Measurements from ENCODE around the gene CLRN3.

The CLRN3 gene

DNA sequence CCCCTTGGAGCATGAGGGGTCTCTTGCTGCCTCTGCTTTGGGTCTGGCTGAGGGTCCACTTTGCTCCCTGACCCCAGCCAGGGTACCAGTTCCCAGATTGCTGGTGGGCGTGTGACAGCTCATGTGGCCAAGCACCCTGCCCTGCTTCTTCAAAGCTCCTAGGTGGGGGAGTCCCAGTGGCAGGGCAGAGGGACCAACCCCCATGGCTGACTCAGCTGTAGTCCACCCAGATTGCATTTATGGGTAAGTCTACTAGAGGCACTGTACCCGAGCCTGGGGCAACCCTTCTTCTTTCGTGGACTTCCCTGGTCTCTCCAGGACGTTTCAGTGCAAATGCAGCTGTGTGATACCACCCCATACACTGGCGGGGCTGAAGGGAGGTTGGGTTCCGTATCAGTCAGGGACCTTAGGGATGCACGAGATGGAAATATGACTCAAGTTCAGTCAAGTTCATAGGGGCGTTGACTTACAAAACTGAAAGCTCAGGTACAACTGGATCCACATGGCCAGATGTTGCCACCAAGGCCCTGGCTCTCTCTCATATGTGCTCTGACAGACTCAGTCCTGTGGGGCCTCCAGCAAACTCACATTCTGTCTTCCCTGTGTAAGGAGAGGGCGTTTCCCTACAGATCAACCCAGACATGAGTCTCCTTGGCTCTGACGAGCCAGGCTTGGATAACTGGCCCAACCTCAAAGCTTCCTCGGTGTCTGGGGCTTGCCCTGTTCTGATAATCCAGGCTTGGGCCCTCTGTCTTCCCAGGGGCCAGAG lies 27.7 kb upstream of the CLRN3 start:
- Histone ChIP-seq H3K36me3 (ENCODE audit: control insufficient read depth in 2 of 2, insufficient read depth in 1 of 2, low read length in 2 of 2) (no peaks in the 10 kb centered on the region), H3K9me3 (ENCODE audit: control insufficient read depth, insufficient read depth, low read depth, low read length) (no peaks in the 10 kb centered on the region), H3K4me3 (ENCODE audit: low read depth, low read length) (no peak overlapping the region), H3K27ac (ENCODE audit: extremely low read depth, low read depth, low read length) (no peak overlapping the region), H3K4me1 (ENCODE audit: control insufficient read depth, insufficient read depth, low read length) (no peaks in the 10 kb centered on the region)
- POLR2A ChIA-PET = no interaction called here
- TF ChIP-seq ZNF837 (tag by site-specific recombination; IDR thresholded peaks at IDR 0.05) = no peak
- TF ChIP-seq BCL11B (tag by site-specific recombination; IDR thresholded peaks at IDR 0.05; ENCODE audit: low read depth) = no peak
- TF ChIP-seq ZSCAN5A (tag by site-specific recombination; IDR thresholded peaks at IDR 0.05) = no peak
- no peak for TF ChIP-seq ZNF132 (tag by site-specific recombination; IDR thresholded peaks at IDR 0.05; ENCODE audit: borderline replicate concordance)
- no peak for TF ChIP-seq ZNF610 (tag by site-specific recombination; IDR thresholded peaks at IDR 0.05; ENCODE audit: borderline replicate concordance)
- CTCF ChIA-PET = interaction anchor here (0.5 to 1.5 kb wide), 4 partner anchors 12 to 224 kb away, joined by 3 to 5 read pairs (median 4); partner anchors contain the start of gene PTPRE

- CTCF ChIA-PET = interaction anchor here (0.6 to 1.5 kb wide), 7 partner anchors 9 to 585 kb away, joined by 3 to 5 read pairs (median 3); partner anchors contain the start of gene PTPRE
- Histone ChIP-seq H3K36me3 (ENCODE audit: control insufficient read depth in 2 of 2, insufficient read depth in 1 of 2, low read length in 2 of 2) (no peaks in the 10 kb centered on the region), H3K9me3 (ENCODE audit: control insufficient read depth, insufficient read depth, low read depth, low read length) (no peaks in the 10 kb centered on the region), H3K4me1 (ENCODE audit: control insufficient read depth, insufficient read depth, low read length) (no peaks in the 10 kb centered on the region), H3K27ac (ENCODE audit: extremely low read depth, low read depth, low read length) (no peak overlapping the region), H3K4me3 (ENCODE audit: low read depth, low read length) (no peak overlapping the region)
- TF ChIP-seq, protein P1, sequence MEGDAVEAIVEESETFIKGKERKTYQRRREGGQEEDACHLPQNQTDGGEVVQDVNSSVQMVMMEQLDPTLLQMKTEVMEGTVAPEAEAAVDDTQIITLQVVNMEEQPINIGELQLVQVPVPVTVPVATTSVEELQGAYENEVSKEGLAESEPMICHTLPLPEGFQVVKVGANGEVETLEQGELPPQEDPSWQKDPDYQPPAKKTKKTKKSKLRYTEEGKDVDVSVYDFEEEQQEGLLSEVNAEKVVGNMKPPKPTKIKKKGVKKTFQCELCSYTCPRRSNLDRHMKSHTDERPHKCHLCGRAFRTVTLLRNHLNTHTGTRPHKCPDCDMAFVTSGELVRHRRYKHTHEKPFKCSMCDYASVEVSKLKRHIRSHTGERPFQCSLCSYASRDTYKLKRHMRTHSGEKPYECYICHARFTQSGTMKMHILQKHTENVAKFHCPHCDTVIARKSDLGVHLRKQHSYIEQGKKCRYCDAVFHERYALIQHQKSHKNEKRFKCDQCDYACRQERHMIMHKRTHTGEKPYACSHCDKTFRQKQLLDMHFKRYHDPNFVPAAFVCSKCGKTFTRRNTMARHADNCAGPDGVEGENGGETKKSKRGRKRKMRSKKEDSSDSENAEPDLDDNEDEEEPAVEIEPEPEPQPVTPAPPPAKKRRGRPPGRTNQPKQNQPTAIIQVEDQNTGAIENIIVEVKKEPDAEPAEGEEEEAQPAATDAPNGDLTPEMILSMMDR (tag by site-specific recombination; IDR thresholded peaks at IDR 0.05) = 0 out of 2 replicates have a peak, but pooled peaks have one; percentile 9
- no peak for TF ChIP-seq ZNF23 (tag by site-specific recombination; IDR thresholded peaks at IDR 0.05; ENCODE audit: borderline replicate concordance)
- TF ChIP-seq ZBTB17 (tag by site-specific recombination; IDR thresholded peaks at IDR 0.05) = no peak
- POLR2A ChIA-PET = no interaction called here
These were observed 26.9 kb upstream of the CLRN3 start for GRCh38 chr10:127919418-127920271.

DNA sequence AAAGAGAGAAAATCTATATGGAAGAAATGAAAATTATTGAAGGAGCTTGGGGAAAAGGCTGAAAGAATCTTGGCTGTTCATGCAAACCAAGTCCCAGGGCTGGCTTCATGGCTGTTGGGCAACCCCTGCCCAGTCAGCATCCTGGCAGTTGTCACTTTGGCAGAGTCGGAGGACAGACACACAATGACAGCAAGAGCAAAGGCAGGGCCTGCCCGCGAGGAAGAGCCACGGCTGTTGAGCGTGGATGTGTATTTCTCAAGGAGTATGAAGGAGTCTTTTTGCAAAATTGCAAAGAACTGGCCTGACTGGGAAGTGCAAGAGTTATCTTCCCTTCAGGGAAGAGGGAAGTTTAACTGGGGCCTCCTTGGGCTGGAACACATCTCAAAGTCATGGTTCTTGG lies 25.8 kb upstream of the CLRN3 start:
- H3K36me3 ChIP-seq (ENCODE audit: control insufficient read depth in 2 of 2, insufficient read depth in 1 of 2, low read length in 2 of 2) = no peaks in the 10 kb centered on the region
- CTCF ChIA-PET = interaction anchor here (0.6 to 0.7 kb wide), 3 partner anchors 49 to 157 kb away, joined by 3 read pairs; no protein-coding TSS in a partner anchor
- no peaks in the 10 kb centered on the region for H3K9me3 ChIP-seq (ENCODE audit: control insufficient read depth, insufficient read depth, low read depth, low read length)
- POLR2A ChIA-PET = no interaction called here
- H3K4me1 ChIP-seq (ENCODE audit: control insufficient read depth, insufficient read depth, low read length) = no peaks in the 10 kb centered on the region
- H3K4me3 ChIP-seq (ENCODE audit: low read depth, low read length) = no peak overlapping the region
- no peak overlapping the region for H3K27ac ChIP-seq (ENCODE audit: extremely low read depth, low read depth, low read length)
- TF ChIP-seq ZNF121 (tag by site-specific recombination; IDR thresholded peaks at IDR 0.05) (no peak), GLI4 (tag by site-specific recombination; IDR thresholded peaks at IDR 0.05) (no peak), OSR2 (tag by site-specific recombination; IDR thresholded peaks at IDR 0.05) (no peak), ZNF398 (tag by site-specific recombination; IDR thresholded peaks at IDR 0.05) (no peak), ZNF624 (tag by site-specific recombination; IDR thresholded peaks at IDR 0.05) (no peak), ZNF354C (tag by site-specific recombination; IDR thresholded peaks at IDR 0.05; ENCODE audit: borderline replicate concordance, low read depth) (no peak)
- TF ChIP-seq, protein P2, sequence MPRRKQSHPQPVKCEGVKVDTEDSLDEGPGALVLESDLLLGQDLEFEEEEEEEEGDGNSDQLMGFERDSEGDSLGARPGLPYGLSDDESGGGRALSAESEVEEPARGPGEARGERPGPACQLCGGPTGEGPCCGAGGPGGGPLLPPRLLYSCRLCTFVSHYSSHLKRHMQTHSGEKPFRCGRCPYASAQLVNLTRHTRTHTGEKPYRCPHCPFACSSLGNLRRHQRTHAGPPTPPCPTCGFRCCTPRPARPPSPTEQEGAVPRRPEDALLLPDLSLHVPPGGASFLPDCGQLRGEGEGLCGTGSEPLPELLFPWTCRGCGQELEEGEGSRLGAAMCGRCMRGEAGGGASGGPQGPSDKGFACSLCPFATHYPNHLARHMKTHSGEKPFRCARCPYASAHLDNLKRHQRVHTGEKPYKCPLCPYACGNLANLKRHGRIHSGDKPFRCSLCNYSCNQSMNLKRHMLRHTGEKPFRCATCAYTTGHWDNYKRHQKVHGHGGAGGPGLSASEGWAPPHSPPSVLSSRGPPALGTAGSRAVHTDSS (tag by site-specific recombination; IDR thresholded peaks at IDR 0.05) = no peak
- TF ChIP-seq, protein P3, sequence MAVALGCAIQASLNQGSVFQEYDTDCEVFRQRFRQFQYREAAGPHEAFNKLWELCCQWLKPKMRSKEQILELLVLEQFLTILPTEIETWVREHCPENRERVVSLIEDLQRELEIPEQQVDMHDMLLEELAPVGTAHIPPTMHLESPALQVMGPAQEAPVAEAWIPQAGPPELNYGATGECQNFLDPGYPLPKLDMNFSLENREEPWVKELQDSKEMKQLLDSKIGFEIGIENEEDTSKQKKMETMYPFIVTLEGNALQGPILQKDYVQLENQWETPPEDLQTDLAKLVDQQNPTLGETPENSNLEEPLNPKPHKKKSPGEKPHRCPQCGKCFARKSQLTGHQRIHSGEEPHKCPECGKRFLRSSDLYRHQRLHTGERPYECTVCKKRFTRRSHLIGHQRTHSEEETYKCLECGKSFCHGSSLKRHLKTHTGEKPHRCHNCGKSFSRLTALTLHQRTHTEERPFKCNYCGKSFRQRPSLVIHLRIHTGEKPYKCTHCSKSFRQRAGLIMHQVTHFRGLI (tag by site-specific recombination; IDR thresholded peaks at IDR 0.05) = no peak

Data from HEK293 (cell line).